Measurements from ENCODE around the gene NXPH3. TPM values are rescaled to one million over a fixed set of nuclear protein-coding genes. Genes with fewer than 3 reads are reported as not detected.

The NXPH3 gene
- total and polyA plus RNA-seq, 10 of the 15 experiments (the other 5 are each of a cell fraction or from before 2014, with no cell fraction given), result 0.08 to 0.35 (median 0.12) TPM; not detected in 2

DNA sequence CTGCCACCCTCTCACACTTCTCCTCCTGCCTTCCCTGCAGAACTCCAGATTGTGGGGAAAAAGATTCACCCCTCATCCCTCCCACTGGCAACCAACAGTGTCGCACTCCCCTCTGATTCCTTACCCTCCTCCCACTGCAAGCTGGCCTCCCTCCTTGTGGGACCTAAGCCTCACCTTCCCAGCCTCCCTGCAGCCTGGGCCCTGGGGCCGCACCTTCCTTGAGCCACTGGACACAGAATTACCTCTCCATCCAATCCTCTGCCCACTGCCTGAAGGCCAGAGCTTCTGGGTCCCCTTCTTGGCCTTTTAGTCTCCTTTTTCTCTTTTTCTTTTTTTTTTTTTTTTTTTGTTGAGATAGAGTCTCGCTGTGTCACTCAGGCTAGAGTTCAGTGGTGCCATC, 46.7 kb upstream of the NXPH3 start:
- POLR2A ChIA-PET, result no interaction called here
- Histone ChIP-seq H3K27me3 (replicated peaks in 1 of 2; ENCODE audit: control insufficient read depth in 2 of 2, insufficient read depth in 2 of 2, low read length in 1 of 2) (no peaks in the 10 kb centered on the region), H3K27ac (ENCODE audit: control insufficient read depth, insufficient read depth) (no peak overlapping the region), H4K20me1 (ENCODE audit: control insufficient read depth, insufficient read depth) (no peaks in the 10 kb centered on the region; the same call in 1 of the 2 replicates), H3K79me2 (ENCODE audit: control insufficient read depth, insufficient read depth, low read length) (no peaks in the 10 kb centered on the region), H3K4me1 (ENCODE audit: control insufficient read depth, insufficient read depth, low read length) (0 out of 2 replicates have a peak, but pooled peaks cover 3% of the 10 kb centered on the region), H3K9me3 (replicated peaks; ENCODE audit: control insufficient read depth, insufficient read depth, low read length) (no peaks in the 10 kb centered on the region), H3K36me3 (ENCODE audit: control insufficient read depth in 2 of 2, insufficient read depth in 2 of 2, low read length in 1 of 2) (no peaks in the 10 kb centered on the region), H3K9ac (ENCODE audit: control insufficient read depth, insufficient read depth, low read length) (no peak overlapping the region), H2AFZ (ENCODE audit: control insufficient read depth, low read depth, low read length) (no peak overlapping the region), H3K4me2 (ENCODE audit: control insufficient read depth, insufficient read depth) (no peak overlapping the region), H3K4me3 (no peak overlapping the region)
- FAIRE-seq (no peak), ATAC-seq (no peak), DNase-seq (ENCODE audit: low read depth, low spot score) (no peak)
- in situ Hi-C loops (cut with MboI), result no loop called here
- intact Hi-C loops (cut with micrococcal nuclease; ENCODE audit: unreplicated experiment), result no loop called here
- CTCF ChIA-PET, result no interaction called here
- no peak for TF ChIP-seq EP300 (IDR thresholded peaks at IDR 0.05; ENCODE audit: borderline replicate concordance in 1 of 2, control insufficient read depth in 1 of 2, low read depth in 2 of 2, low read length in 2 of 2)
- TF ChIP-seq FOXM1 (IDR thresholded peaks at IDR 0.05; ENCODE audit: low read depth, low read length), result no peak
- TF ChIP-seq KLF5 (IDR thresholded peaks at IDR 0.05; ENCODE audit: partially characterized antibody), result no peak
- TF ChIP-seq BCLAF1 (IDR thresholded peaks at IDR 0.05), result no peak
- TF ChIP-seq, protein P1, sequence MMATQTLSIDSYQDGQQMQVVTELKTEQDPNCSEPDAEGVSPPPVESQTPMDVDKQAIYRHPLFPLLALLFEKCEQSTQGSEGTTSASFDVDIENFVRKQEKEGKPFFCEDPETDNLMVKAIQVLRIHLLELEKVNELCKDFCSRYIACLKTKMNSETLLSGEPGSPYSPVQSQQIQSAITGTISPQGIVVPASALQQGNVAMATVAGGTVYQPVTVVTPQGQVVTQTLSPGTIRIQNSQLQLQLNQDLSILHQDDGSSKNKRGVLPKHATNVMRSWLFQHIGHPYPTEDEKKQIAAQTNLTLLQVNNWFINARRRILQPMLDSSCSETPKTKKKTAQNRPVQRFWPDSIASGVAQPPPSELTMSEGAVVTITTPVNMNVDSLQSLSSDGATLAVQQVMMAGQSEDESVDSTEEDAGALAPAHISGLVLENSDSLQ (IDR thresholded peaks at IDR 0.05), result no peak
- no peak for TF ChIP-seq EZH2 (IDR thresholded peaks at IDR 0.05; ENCODE audit: borderline replicate concordance, control insufficient read depth, low read depth, low read length)
- BruUV-seq (replicated peaks), result no TSS peak
- 21% methylated on average over 3 of the region's 3 CpGs for WGBS (ENCODE audit: insufficient coverage, insufficient replicate concordance, low lambda C conversion rate, missing lambda C conversion rate)
- SMC1A ChIA-PET (ENCODE audit: uncharacterized antibody, unreplicated experiment), result interaction anchor here (0.6 kb wide), 1 partner anchor 1226 kb away, joined by 3 read pairs; no protein-coding TSS in a partner anchor
- RAD21 ChIA-PET (ENCODE audit: unreplicated experiment), result interaction anchor here (0.6 to 1.1 kb wide), 2 partner anchors 27 to 102 kb away, joined by 3 read pairs; no protein-coding TSS in a partner anchor

Data from GM12878 (cell line).